HG02885 (cell line): ENCODE measurements around the gene SPATA19.
A peak's percentile ranks its signal among the peaks of the same experiment; 100 is the strongest.
"Not testable (repeated sequence)": the region's sequence is repeated elsewhere in the genome, so short reads cannot be mapped to it uniquely, and the experiment has no call there.

Source experiments
- ATAC-seq: cut with Tn5 transposase; IDR thresholded peaks from one replicate; pipeline ENCODE4 v1.9.1; 2021; ENCODE audit warnings: mild to moderate bottlenecking; ENCODE audit not compliant: unreplicated experiment, poor library complexity

The SPATA19 gene, protein sequence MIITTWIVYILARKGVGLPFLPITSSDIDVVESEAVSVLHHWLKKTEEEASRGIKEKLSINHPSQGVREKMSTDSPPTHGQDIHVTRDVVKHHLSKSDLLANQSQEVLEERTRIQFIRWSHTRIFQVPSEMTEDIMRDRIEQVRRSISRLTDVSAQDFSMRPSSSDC

DNA sequence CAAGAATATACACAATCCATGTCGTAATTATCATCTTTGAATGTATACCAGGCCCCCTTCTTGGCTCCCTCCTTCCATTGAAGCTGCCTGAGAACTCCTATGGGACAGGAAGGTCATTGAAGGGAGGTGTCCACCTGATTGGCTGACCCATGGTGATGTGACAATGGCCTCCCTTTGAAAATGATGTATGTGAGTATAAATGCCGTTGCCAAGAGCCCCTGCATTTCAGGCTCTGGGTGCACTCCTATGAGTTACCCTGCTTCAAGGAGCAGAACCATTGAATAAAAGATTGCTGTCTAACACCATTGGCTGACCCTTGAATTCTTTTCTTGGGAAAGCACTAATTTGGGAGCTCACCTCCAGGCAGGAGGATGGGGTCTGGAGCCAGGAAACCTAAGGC, at the start of gene SPATA19:
Gene SPATA19 (minus strand): TSS at position 101 of the 400 bp plus-strand sequence. CDS start 67 bp downstream, at position 34.
- no peak for ATAC-seq

DNA sequence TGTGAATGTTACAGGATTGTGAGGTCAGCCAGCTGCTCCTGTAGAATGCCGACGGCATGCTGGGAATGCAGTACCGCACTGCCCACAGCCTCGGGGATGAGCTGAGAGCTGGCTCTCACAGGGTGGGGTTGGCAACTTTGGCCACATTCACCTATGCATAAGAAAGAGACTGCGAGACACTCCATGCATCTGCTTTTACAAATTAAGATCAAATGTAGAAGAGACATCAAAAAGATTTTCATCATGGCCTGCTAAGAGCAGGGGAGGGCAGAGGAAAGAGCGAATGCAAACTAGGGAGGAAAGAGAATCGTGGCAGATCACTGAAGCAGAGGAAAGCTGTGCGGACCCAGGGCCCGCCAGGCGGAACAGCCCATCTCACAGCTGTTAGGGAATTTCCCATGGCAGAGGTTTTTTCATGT, 49.8 kb upstream of the SPATA19 start:
- ATAC-seq: peak; percentile 41

DNA sequence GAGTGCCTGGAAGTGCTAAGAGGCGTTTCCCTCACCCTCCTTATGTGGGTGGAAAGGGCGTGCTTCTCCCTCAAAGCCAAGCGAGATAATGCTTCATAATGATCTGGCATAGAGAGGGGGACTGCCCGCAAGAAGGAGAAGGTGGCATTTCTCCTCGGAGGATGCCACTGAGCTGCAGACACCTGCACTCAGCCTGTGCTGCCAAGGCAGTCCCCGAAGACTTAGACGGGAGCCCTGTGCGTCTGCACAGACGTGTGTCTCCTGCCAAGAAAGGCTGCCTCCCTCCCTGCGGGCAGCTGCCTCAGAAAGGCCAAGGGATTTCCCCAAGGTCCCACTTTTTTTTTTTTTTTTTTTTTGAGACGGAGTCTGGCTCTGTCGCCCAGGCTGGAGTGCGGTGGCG, 48.1 kb upstream of the SPATA19 start:
- no peak for ATAC-seq

- no peak for ATAC-seq
Measured at GRCh38 chr11:133892584-133893380, 47.5 kb upstream of the SPATA19 start.

- ATAC-seq: no peak
Measured at GRCh38 chr11:133892126-133892525, 46.8 kb upstream of the SPATA19 start.

DNA sequence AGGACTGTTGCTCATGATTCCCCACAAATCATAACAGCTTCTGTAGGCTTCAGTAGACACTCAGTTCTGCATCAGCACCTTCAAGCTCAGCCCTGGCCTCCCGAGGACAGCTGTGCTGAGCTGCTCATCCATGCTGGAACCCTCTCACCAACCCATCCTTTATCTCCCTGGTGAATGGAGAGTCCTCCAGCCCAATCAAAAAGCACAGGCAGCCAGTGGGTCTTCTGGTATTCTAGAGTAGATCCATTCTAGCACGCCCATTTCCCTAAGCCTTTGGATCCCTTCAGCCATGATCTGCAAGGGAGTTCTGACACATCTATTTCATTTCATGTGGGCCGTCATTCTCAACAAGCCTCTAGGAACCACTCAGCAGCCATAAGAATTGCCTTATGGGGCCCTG, 44.6 kb upstream of the SPATA19 start:
- ATAC-seq: no peak

- no peak for ATAC-seq
Measured at GRCh38 chr11:133889188-133889587, 43.9 kb upstream of the SPATA19 start.

GRCh38 chr11:133887692-133888332, 42.5 kb upstream of the SPATA19 start:
- ATAC-seq: no peak

- no peak for ATAC-seq
Measured at GRCh38 chr11:133886029-133886428, 40.7 kb upstream of the SPATA19 start.

DNA sequence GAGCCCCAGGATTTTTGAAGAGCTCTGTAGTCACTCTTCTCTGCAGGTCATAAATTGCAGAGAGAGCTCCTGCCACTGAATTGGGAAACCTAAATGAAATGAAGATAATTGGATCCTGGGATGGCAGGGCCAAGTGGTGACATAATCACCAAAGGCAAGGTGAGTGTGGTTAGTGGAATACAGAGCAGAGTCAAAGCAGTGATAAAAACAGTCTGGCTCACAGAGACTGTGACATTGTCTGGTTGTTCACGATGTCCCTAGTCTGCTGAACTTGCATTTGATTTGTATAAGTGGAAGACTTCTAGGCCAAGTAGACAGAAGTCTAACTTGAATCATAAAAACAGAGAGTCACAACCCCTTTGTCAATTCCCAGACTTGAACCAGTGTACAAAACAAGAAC, 26.8 kb upstream of the SPATA19 start:
- no peak for ATAC-seq

DNA sequence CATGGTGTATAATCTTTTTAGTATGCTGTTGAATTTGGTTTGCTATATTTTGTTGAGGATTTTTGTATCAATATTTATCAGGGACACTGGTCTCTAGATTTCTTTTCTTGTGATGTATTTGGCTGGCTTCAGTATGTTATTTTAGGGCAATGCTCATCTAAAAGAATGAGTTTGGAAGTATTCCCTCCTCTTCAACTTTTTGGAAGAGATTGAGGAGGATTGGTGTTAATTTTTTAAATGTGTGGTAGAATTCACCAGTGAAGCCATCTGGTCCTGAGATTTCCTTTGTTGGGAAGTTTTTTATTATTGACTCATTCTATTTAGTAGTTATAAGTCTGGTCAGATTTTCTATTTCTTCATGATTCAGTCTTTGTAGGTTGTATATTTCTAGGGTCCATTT, 22.1 kb upstream of the SPATA19 start:
- ATAC-seq: no peak

GRCh38 chr11:133865466-133865865, 20.2 kb upstream of the SPATA19 start:
- ATAC-seq: no peak

- ATAC-seq: no peak
Measured at GRCh38 chr11:133864756-133865155, 19.4 kb upstream of the SPATA19 start.

DNA sequence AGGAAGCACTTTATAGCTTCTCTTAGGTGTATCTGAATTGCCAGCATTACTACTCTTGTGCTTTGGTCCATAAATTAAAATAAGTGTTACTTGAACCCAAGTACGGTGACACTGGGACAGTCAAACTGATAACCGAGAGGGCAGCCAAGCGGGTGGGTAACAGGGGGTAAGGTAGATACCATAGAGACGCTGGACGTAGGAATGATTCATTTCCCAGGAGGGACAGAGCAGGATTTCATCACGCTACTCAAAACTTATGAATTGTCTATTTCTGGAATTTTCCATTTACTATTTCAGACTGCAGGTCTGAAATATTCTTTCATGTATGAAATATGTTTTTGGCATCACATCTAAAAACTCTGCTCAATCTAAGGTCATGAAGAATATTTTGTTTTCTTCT, 14.8 kb upstream of the SPATA19 start:
- ATAC-seq: no peak

DNA sequence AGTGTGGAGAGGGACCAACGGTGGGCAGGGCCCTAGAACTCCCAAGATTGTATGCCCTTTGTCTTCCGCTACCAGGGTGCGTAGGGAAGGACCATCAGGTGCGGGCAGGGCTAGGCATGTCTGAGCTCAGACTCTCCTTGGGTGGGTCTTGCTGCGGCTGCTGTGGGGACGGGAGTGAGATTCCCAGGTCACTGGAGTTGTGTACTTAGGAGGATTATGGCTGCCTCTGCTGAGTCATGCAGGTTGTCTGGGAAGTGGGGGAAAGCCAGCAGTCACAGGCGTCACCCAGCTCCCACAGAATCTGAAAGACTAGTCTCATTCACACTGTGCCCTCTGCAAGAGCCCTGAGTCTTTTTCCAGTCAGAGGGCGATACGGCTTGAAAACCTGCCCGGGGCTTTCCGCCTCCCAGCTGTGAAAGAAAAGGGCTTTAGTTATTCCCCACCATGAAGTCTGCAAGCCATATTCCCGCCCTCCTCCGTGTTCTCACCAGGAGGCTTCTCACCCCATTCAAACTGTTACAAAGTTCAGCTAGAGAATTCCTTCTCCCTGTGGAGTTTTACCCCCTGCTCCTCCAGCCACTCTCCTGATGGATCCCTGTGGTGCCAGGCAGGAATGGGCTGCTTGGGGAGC, 9.1 kb upstream of the SPATA19 start:
- not testable (repeated sequence) for ATAC-seq

DNA sequence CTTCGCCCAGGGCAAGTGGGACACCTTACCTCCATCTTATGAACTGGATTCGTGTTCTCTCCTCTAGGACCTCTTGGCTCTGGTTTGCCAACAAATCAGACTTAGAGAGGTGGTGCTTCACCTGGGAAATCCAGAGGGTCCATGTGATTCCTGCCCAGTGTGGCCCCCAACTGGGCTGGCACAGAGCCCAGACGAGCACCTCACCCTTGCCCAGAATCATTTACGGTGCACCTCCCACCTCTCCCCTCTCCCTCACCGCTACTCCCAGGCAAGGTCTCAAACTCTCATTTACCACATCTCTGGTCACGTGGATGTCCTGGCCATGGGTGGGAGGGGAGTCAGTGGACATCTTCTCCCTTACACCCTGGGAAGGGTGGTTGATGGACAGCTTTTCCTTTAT, 1.1 kb downstream of the SPATA19 start:
- no peak for ATAC-seq

DNA sequence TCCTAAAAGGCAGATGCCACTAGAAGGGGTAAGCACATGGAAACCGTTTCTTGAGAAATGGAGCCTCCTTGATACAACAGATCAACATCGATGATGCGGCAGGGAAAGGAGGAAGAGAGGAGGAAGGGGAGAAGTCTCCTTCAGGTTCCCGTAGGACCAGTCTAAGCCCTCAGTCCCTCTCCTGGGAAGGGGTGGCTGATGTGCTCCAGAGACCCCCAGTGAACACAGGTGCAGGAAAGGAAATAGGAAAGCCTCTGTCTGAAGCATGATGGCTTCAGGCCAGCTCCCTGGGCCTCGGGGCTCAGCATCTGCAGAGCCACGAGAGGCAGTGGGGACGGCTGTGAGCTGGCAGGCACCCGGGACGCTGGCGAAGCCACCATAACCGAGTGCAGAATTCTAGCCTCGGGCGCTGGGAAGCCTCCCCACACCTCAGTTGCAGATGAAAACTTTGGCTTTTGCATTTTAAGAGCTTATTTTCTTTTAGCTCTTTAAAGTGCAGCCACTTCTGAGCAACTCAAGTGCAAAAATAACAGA, 1.8 kb downstream of the SPATA19 start:
- ATAC-seq: no peak

DNA sequence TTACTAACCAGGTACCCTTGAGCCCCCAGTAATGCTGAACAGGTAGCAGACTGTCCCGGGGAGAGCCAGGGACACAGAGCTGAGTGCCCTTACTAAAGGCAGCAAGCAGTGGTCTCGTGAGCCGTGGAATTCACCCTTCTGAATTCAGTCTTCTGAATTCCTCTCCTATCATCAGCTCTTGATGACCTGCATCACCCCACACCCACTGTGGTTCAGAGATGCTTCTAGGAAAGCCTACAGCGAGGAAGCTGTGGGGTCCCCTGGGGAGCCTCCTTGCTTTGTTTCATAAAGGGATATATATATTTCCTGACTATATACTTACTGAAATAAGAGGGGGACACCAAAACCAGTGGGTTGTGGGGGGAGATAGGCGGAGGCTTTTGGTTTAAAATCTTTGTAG, 2.6 kb downstream of the SPATA19 start:
- no peak for ATAC-seq

DNA sequence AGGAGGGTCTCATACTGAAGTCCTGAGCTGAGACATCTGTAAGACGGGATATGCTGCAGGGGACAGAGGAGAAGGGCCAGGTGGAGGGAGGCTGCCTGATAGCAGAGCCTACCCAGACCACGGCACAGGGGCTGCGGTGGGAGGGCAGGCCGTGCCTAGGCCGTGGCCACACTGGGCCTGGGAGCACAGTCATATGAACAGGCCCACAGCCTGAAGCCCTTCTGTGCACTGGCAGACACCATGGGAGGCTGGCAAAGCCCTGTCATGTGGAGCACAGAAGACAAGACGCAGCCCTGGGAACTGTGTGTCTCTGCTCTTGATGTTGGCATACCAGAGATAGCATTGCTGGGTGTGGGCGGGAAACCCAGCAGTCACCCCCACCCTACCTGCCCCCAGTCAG, 3.3 kb downstream of the SPATA19 start:
- no peak for ATAC-seq

DNA sequence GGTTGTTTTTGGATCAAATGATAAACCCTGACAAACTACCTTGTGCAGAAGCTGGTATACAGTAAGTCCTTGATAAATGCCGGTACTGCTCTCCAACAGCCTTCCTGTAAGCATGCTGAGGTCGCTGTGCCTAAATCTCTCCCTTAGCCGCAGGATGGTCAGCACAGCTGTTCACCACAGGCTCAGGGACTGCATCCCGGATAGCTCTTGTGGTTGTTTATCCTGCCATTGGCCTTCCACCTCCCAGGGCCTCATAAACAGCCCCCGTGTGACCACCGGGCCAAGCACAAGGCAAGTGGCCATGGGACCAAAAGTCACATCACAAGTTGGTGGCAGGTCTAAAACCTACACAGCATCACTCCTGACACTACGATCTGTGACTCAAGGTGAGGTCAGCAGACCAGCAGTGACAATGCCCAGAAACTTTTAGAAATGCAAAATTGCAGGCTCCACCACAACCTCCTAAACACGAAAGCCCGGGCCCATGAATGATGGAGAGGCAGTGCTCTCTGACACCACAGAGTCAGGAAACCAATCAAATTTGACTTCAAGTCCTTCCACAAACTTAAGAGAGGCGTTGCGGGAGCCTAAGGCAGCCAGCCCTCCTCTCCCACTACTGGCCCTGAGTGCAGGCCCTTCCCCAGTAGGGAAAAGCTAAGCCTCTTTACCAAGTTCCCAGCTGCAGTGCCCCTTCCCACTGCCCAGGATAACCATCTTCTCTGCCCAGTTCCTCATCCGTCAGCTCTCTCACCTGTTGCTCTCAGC, 3.9 kb downstream of the SPATA19 start:
- no peak for ATAC-seq
